GM18907 (cell line): Measurements from ENCODE around the gene LKAAEAR1.

ENCODE experiments used
- ATAC-seq: cut with Tn5 transposase; IDR thresholded peaks from one replicate; pipeline ENCODE4 v1.9.1; 2021; ENCODE audit warnings: mild to moderate bottlenecking, moderate library complexity; ENCODE audit not compliant: unreplicated experiment

Gene LKAAEAR1

DNA sequence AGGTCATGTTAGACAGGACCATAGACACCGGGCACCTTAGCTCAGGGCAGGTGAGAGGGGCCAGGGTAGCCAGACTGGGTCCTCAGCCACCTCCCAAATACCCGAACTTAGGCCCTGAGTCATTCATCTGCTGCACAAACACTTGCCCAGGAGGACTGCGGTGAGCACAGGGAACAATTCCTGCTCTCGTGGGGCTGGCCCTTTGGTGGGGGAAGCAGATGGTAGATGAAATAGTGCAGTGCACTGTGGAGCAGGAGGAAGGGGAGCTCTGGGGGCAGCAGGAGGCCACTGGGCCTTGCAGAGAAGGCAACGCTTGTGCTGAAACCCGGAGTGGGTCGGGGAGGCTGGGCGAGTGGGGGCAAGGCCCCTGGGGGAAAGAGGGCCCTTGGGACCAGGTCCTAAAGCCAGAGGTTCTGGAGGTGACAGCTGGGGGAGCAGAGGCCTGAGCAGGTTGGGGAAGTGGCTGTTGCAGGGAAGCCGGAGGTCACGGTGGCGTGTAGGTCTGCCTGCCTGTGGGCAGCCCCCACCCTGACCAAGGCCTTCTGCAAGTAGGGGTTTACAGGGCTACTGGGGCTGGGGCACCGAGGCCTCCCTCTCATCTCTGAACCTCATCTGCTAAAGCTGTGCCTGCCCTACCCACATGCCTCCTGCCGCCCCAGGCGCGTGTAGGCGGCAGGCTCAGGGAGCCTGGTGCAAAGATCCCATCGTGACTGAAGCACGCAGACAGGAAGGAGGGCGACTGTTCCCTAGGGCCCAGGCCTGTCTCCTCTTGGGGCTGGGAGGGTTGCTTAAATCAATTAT, 27.8 kb upstream of the LKAAEAR1 start:
- no peak for ATAC-seq

DNA sequence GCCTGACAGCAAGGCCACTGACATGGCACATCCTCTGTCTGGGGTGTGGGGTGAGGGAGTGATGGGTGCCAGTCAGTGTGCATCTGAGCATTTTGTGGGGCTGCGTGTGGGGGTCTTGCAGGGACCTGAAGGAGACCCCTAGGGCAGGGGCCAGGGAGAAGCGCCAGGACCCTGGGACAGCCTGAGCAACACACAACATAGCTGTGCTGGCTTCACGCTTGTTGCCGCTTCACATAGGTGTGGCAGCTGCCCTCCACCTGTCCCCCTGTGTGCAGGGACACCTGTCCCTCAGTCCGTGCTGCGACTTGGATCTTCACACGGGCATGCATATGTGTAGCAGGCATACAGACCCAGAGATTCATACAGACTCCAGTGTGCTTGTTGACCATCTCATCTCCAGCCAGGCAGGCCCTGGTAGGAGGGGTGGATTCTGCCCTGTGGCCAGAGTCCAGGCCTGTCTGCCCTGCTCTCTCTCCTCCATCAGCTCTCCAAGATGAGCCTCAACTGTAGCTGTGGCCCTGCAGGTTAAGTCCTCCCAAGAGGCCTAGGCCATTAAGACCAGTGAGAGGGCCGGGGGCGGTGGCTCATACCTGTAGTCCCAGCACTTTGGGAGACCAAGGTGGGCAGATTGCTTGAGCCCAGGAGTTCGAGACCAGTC, 26.3 kb upstream of the LKAAEAR1 start:
- ATAC-seq, result no peak

DNA sequence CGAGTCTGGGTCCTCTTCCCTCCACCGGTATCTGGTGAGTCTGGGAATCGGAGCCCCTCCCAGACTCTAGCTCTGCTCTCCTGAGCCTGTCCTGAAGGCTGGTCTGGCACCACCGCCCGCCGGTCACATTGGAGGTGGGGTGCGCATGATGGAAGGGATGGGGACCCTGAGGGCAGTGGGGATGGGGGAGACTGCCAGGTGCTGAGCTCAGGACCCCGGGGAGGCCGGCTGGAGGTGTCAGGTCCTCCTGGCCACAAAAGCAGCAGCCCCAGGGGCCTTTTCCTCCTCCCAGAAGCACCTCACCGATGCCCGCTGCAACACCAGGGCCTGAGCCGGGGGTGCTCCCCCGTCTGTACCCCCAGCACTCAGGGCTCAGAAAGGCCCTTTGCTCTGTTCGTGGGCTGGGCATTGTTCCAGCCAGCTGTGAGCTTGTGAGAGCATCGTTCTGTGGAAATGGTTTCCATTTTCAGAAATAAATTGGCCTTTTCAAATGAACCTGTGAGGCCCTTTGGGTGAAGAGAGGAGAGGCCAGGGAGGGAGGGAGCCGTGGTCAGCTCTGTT, 25.7 kb upstream of the LKAAEAR1 start:
- no peak for ATAC-seq

DNA sequence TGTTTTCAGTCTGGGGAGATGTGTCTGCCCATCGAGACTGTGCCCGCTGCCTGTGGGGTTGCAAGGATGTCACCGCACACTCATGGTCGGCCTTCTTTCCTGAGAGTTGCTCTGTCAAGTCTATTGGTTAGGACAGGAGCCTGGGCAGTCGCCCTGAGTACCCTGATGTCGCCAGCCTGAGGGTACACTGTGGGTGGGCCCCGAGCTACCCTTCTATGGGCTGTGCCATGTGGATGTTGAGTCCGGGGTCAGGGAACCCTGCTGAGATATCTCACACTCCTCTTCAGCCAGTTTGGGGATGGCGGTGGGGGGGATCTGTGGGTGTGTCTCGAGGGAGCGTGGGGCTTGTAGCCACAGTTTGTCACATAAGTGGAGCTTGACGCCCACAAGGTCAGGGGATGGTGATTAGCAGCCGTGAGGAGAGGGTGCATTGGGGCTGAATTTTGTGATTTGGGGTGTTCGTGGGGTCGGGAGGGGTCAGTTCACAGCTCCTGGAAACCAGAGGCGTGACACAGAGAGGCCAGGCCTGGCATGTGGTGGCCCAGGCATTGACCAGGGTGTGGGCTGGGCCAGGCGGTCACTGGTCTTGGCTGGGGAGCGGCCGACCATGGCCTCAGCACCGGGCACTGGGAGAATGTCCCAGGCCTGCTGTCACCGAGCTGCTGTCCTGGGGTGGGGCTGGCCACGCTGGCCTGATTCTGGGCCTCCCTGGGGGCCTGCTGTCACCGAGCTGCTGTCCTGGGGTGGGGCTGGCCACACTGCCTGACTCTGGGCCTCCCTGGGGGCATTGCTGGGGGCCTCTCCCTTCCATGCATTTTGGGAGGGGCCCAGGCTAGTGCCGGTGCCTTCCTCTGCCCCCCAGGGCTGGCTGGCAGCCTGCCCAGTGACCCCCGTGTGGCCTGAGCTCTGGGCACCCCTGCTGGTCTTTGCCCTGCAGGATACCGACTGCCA, 24.8 kb upstream of the LKAAEAR1 start:
- ATAC-seq, result no peak

DNA sequence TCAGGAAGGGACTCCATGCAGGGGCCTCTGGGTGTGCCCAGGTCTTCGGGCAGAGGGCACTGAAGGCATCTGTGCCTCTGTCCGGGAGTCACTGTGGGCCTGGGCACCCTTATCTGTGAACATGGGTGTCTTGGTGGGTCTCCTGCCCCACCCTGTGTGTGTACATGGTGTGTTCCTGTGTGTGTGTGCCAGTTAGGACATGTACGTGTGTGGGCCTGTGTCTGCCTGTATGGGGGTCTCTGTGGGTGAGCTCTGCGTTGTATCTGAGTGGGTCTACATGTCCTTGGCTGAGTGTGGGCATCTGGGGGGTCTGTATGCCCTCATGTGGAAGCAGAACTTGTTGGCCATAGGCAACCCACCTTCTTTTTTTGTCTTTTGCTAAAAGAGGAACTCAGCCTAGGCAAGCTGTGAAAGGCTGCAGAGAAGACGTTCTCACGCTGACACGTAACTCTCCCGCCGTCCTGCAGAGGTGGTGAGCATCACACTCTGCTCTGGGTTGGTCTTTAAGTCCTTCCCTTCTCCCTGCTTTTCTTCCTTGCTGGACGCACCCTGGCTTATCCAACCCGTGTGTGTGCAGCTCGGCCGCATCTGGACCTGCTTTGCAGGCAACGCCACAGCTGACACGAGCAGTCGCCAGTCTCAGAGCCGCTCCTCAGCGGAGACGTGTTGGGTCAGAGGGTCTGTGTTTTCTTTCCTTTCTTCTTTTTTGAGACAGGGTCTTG, 23.7 kb upstream of the LKAAEAR1 start:
- ATAC-seq, result no peak

DNA sequence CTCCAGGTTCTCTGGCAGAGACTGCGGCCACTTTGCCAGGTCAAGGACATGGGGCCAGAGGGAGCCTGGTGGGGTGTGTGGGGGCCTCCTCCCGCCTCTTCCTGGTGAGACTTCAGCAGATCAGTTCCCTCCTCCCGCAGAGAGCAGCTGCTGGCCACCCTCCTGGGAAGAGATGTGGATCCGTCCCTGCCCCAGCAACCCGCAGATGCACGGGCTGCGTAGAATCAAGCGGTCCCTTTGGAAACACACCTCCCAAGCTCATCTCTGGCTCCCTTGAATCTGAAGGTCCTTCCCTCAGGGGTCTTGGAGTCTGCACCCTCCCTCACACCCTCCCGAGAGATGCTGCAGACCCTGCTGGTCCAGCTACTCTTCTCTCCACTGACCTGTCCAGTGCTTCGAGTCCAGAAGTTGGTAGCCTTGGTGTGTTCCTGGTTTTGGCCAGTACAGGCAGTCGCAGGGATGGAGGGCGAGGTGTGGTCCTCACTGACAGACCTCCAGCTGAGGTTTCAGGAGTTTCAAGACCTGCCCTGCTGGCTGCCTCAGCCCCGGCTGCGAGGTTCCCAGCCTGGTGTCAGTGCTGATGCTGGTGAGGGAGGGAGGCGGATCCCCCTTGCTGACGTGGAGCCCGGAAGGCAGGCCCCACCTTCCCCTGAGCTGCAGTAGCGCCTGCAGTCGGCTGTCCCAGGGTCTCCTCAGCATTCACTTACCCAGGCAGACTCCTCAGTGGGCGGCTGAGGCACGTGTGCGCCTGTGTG, 23.0 kb upstream of the LKAAEAR1 start, which contains the start of gene NPBWR2:
Gene NPBWR2, minus strand, starts transcription at position 585 of the 755 bp plus-strand sequence. CDS start 734 bp downstream, outside the sequence.
- no peak for ATAC-seq

DNA sequence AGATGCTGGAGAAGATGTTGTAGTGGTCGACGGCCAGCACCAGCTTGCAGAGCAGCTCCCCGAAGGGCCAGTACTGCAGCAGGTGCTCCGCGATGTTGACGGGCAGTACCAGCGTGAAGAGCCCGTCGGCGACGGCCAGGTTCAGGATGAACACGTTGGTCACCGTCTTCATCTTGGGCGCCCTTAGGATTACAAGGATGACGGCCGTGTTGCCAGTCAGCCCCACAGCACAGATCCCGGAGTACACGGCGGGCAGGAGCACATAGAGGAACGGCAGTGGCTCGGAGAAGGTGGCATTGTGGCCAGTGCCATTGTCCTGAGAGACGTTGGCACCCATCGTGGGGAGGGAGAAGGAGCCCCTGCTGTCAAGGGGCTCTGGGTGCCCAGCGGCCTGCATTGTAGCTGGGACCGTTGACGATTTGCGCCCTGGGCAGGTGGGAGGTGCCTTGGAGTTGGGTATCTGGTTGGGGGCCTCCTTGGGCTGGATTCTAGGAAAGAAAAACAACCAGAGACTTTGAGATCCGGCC, 22.3 kb upstream of the LKAAEAR1 start:
- no peak for ATAC-seq

DNA sequence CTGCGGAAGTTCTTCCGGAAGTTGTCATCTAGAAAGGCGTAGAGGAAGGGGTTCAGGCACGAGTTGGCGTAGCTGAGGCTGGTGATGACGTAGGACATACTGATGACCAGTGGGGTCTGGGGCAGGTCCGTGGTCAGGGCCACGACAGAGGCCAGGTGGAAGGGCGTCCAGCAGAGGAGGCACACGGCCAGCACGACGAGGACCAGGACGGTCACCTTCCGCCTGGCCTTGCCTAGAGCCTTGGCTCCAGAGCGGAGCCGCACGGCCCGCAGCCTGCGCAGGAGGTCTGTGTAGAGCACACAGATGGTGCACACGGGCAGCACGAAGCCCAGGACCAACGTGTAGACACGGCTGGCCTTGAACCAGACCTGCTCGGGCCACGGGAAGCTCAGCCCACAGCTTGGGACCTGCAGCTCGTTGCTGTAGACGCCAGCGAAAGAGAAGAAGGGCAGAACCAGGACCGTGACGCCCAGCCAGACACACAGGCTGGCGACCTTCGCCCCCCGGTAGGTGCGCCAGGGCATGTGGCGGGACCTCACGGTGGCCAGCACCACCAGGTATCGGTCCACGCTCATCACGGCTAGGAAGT, 21.7 kb upstream of the LKAAEAR1 start:
- ATAC-seq, result no peak

DNA sequence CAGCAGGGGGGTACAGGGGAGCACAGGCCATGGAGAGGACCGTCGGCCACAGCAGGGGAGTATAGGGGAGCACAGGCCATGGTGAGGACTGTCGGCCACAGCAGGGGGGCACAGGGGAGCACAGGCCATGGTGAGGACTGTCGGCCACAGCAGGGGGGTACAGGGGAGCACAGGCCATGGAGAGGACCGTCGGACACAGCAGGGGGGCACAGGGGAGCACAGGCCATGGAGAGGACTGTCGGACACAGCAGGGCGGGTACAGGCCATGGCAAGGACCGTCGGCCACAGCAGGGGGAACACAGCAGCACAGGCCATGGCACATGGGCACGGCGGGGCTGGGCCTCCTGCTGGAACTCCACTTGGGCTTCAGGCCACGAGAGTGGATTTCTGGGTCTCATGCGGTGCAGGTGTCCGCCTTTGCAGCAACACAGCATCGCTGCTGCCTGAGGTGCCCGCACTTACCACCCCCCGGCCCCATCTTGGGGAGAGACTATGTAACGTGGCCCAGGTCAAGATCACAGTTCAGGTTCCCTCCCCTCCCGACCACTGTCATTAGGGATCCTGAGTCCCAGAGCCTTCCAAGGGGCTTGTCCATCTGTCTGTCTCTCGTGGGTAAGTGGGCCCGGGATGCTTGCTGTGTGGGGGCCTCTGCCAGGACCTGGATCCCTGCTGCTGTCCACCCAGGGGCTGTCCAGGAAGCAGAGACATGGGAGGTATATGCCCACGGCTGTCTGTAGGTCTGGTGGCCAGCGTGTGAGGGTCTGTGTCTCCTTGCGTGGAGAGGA, 20.7 kb upstream of the LKAAEAR1 start:
- no peak for ATAC-seq

DNA sequence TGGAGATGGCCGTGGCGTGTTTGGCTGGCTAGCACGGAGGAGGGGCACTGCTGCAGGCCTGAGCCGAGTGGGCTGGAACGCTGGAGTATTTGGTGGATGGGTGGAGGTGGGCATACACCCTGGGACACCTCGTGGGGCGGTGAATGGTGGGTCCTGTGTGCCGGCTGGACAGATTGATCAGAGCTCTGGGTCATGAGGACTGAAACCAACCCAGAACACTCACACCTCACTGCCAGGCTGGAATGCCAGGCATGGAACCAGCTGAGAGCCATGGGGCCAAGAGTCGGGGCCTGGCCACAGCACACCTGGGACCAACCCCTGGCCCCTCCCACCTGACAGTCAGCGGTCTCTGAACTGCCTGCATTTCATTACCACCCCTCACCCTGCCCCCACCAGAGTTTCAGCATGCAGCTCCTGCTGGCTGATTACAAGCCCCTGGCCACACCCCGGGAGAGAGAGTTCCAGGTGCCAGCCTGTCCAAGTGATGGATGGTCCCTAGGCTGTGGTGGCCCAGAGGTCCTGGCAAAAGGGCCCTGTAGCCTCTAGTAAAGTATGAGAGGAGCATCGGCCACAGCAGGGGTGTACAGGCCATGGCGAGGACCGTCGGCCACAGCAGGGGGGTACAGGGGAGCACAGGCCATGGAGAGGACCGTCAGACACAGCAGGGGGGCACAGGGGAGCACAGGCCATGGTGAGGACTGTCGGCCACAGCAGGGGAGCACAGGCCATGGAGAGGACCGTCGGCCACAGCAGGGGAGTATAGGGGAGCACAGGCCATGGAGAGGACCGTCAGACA, 19.9 kb upstream of the LKAAEAR1 start:
- ATAC-seq, result no peak

DNA sequence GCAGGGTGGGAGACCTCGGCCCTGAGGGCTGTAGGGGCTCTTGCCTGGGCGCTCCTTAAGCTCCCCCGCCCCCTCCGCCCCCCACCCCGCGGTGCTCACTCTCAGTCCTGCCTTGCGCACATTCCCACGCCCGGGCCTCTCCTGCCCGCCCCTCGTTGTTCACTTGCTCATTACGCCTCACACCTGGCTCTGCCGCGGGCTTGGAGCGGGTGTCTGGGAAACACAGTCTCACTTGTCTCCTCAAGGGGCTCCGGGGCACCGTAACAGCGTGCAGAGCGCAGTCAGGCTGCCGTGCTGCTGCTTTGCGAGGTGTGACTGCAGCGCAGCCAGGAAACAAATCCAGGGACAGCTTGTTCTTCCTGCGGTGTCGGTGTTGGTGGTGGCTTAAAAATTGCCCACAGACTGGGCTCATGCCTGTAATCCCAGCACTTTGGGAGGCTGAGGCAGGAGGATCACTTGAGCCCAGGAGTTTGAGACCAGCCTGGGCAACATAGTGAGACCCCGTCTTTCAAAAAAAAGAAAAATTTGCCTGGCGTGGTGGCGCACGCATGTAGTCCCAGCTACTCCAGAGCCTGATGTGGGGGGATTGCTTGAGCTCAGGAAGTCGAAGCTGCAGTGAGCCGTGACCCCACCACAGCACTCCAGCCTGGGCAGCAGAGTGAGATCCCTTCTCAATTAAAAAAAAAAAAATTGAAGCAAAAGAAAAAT, 18.6 kb upstream of the LKAAEAR1 start:
- ATAC-seq, result no peak

DNA sequence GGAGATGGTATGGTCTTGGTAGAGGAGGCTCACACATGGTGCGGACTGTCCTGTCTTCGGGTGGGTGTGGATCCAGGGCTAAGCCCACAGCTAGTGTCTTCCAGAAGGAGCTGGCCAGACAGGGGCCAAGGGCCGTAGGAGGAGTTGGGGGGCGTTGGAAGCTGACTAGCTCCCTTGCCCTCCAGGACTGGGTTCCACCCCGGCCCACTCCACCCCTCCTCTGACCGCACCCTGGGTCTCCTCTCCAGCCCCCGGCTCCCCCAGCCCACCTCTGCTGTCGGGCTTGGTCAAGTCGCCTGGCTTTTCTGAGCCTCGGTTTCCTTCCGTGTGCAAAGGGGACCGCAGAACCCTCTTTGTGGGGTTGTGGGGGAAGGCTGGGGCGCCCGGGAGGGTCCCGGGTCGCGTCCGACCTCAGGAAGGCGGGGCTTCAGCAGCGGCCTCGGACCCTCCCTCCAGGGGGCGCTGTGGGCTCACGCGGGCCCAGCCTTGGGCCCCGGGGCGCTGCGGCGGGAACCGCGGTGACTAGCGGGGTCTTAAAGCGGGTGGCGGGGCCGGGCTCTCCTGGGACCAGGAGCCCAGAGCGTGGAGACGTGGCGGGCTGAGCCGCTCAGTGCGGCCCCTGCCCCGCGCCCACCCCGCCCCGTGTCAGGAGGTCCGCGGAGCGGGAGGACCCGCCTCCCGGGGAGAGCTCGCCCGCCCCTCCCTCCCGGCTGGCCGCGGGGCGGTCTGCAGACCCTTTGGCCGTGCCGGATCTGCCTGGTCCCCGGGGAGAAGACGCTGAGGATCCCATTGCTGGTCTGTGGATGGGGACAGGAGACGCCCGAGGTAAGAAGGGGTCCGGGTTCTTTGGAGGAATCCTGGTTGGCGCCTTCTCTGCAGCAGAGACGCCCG, 17.8 kb upstream of the LKAAEAR1 start:
- no peak for ATAC-seq

DNA sequence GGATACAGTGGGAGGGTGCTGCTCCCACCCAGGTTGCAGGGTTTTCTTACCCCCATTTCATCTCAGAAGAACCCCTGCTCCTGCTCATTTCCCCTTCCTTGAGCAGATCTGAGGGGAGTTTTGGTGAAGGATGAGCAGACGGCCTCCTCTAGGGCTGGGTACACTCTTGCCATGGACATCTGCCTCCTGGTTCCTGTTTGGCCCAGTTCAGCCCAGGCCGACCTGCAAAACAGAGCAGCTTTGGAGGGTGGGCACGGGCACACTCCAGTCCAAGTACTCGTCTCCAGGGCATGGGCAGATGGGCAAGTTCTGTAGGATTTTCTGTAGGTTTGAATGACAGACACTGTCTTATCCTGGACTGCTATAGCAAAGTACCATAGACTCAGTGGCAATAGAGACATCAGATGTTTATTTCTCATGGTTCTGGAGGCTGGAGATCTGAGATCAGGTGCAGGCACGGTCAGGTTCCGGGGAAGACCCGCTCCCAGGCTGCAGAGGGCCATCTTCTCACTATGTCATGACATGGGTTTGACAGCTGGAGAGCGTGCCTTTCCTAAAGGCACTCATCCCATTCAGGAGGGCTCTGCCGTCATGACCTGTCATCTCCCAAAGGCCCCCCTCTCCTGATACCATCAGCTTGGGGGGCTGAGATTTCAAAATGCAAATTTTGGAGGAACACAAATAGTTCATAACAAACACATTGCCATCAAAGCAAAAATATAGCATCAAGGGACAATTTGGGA, 16.9 kb upstream of the LKAAEAR1 start:
- ATAC-seq, result no peak

DNA sequence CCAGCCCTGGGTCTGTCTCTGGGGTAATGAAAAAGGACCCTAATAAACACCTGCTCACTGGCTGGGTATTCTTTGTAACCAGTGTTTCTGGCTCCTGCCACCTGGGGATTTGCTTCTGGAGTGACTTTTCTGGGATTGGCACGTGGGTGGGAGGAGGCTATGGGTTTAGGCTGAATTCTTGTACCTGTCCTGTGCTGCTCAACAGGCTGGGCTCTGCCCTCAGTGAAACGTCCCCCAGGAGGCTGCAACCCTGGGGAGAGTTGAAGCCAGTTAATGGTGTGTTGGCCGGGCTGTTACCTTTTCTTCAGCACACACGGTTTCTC, 16.3 kb upstream of the LKAAEAR1 start:
- no peak for ATAC-seq

DNA sequence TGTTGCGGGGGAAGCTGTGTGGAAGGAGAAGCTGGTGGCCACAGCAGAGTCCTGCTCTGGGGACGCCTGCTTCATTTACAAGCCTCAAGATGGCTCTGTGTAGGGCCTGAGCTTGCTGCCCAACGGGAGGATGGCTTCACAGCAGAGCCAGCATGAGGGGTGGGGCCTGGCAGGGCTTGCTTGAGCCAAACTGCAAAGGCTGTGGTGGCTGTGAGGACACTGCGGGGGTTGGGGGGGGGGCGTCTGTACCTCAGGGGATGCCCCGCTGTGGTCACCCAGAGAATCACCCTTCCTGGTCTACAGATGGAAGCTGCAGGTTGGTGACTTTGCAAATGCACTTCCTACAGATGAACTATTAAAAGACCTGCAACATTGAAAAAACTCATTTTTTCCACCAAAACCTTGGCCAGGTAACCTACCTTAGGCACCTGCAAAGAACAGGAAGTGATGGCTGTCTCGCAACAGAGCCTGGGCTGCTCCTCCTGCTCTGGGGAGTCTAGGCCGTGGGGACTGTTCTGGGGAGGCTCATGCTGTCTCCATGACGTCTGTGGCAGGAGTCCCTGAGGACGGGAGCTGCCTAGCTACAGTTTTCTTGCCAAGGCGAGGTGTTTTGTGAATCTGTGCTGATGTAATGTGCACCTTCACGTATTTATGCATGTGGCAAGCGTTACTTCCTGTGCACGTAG, 15.8 kb upstream of the LKAAEAR1 start:
- ATAC-seq, result no peak
